Fibroblast of lung (primary cell): ENCODE measurements around the gene APOBEC3B.
"Not testable (repeated sequence)": the region's sequence is repeated elsewhere in the genome, so short reads cannot be mapped to it uniquely, and the experiment has no call there.

Experiments used
- EZH2 ChIP-seq: IDR thresholded peaks from 2 replicates; pipeline ENCODE4 v1.5.1; 2012; ENCODE audit warnings: low read length, control low read depth, mild to moderate bottlenecking; ENCODE audit errors: missing control alignments
- TF ChIP-seq, protein P1 (sequence below), 2 donors: IDR thresholded peaks in 1 of 2; conservative IDR thresholded peaks in 1 of 2; 1 replicate in 1 of 2; 2 replicates in 1 of 2; pipeline ENCODE4 v1.5.1; 2011 to 2012; ENCODE audit warnings: low read length in 2 of 2, control low read depth in 1 of 2, inconsistent platforms in 1 of 2, low read depth in 1 of 2, mild to moderate bottlenecking in 1 of 2

DNA sequence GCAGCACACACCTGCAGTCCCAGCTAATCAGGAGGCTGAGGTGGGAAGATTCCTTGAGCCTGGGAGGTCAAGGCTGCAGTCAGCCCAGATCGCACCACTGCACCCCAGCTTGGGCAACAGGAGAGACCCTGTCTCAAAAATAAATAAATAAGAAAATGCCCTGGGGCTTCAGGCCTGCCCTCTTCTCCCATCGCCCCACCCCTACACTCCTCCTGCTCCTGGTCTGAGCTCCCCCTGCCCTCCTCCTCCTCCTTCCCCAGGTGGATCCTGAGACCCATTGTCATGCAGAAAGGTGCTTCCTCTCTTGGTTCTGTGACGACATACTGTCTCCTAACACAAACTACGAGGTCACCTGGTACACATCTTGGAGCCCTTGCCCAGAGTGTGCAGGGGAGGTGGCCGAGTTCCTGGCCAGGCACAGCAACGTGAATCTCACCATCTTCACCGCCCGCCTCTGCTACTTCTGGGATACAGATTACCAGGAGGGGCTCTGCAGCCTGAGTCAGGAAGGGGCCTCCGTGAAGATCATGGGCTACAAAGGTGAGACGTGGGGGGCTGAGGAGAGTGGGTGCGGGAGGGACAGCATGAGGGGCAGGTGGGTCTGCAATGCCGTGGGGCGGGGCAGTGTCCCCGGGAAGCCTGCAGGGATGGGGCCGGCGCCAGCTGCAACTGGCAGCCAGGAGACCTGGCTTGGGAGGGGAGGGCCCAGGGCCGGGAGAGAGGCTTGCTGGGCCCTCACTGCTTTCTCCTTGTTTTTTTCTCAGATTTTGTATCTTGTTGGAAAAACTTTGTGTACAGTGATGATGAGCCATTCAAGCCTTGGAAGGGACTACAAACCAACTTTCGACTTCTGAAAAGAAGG is 49.5 kb downstream of the APOBEC3B start:
- TF ChIP-seq, protein P1, sequence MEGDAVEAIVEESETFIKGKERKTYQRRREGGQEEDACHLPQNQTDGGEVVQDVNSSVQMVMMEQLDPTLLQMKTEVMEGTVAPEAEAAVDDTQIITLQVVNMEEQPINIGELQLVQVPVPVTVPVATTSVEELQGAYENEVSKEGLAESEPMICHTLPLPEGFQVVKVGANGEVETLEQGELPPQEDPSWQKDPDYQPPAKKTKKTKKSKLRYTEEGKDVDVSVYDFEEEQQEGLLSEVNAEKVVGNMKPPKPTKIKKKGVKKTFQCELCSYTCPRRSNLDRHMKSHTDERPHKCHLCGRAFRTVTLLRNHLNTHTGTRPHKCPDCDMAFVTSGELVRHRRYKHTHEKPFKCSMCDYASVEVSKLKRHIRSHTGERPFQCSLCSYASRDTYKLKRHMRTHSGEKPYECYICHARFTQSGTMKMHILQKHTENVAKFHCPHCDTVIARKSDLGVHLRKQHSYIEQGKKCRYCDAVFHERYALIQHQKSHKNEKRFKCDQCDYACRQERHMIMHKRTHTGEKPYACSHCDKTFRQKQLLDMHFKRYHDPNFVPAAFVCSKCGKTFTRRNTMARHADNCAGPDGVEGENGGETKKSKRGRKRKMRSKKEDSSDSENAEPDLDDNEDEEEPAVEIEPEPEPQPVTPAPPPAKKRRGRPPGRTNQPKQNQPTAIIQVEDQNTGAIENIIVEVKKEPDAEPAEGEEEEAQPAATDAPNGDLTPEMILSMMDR (conservative IDR thresholded peaks at IDR 0.05 in 1 of 2, IDR thresholded peaks at IDR 0.05 in 1 of 2; ENCODE audit: low read depth in 1 of 2, low read length in 2 of 2): not testable (repeated sequence)
- not testable (repeated sequence) for TF ChIP-seq EZH2
